Subcutaneous adipose tissue (tissue), 4 donors: ENCODE data around the gene C19orf33. TPM values are rescaled to one million over a fixed set of nuclear protein-coding genes. Genes with fewer than 3 reads are reported as not detected.

Experiments used
- CTCF ChIP-seq: fragments of 450-650 bp; IDR thresholded peaks from one replicate; pipeline ENCODE4 v1.5.1; 2016; ENCODE audit warnings: low read depth, mild to moderate bottlenecking, control low read depth, antibody characterized with exemption, moderate library complexity
- total RNA-seq, 4 donors: library from RNA; depleted of rRNA; stranded (reverse); fragments of >200 nt; gene quantifications; one replicate each; pipeline ENCODE4 v1.1.0, GENCODE V29; 2016

Gene C19orf33
- total RNA-seq, 4 donors from 2014 or later, result 1.9 to 12.4 (median 3.6) TPM

GRCh38 chr19:38283271-38283670, 20.8 kb upstream of the C19orf33 start:
- no peak for TF ChIP-seq CTCF

GRCh38 chr19:38284422-38284821, 19.6 kb upstream of the C19orf33 start:
- no peak for TF ChIP-seq CTCF

GRCh38 chr19:38285567-38285966, 18.5 kb upstream of the C19orf33 start:
- no peak for TF ChIP-seq CTCF

- no peak for TF ChIP-seq CTCF
Observed at GRCh38 chr19:38287604-38288003, 16.4 kb upstream of the C19orf33 start.

GRCh38 chr19:38288123-38288855, 15.8 kb upstream of the C19orf33 start:
- no peak for TF ChIP-seq CTCF

GRCh38 chr19:38289955-38290354, 14.1 kb upstream of the C19orf33 start:
- TF ChIP-seq CTCF, result no peak

GRCh38 chr19:38290631-38291147, 13.4 kb upstream of the C19orf33 start:
- TF ChIP-seq CTCF, result no peak
